Measurements from ENCODE around the gene ENPP1.

ENPP1 gene

DNA sequence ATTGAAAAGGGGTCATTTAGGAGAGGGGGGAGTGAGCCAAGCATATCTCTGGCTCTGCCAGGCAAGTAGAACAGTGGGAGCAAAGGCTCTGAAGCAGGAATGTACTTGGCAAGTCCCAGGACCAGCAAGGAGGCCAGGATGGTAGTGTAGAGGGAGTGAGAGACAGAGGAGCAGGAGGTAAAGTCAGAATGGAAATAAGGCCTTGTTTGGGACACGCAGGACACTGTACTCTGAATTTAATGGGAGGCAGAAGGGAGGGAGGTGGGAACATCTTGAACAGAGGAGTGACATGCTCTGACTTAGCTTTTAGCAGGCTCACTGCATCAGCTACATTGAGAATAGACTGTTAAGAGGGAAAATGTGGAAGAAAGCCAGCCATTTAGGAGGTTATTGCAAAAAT lies 37.0 kb upstream of the ENPP1 start:
- no peak overlapping the region for H3K4me3 ChIP-seq (replicated peaks; ENCODE audit: low read depth, low read length)
- DNase-seq (ENCODE audit: low read depth) = no peak
- TF ChIP-seq, protein P1, sequence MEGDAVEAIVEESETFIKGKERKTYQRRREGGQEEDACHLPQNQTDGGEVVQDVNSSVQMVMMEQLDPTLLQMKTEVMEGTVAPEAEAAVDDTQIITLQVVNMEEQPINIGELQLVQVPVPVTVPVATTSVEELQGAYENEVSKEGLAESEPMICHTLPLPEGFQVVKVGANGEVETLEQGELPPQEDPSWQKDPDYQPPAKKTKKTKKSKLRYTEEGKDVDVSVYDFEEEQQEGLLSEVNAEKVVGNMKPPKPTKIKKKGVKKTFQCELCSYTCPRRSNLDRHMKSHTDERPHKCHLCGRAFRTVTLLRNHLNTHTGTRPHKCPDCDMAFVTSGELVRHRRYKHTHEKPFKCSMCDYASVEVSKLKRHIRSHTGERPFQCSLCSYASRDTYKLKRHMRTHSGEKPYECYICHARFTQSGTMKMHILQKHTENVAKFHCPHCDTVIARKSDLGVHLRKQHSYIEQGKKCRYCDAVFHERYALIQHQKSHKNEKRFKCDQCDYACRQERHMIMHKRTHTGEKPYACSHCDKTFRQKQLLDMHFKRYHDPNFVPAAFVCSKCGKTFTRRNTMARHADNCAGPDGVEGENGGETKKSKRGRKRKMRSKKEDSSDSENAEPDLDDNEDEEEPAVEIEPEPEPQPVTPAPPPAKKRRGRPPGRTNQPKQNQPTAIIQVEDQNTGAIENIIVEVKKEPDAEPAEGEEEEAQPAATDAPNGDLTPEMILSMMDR (IDR thresholded peaks at IDR 0.05; ENCODE audit: low read length, missing control alignments) = no peak

DNA sequence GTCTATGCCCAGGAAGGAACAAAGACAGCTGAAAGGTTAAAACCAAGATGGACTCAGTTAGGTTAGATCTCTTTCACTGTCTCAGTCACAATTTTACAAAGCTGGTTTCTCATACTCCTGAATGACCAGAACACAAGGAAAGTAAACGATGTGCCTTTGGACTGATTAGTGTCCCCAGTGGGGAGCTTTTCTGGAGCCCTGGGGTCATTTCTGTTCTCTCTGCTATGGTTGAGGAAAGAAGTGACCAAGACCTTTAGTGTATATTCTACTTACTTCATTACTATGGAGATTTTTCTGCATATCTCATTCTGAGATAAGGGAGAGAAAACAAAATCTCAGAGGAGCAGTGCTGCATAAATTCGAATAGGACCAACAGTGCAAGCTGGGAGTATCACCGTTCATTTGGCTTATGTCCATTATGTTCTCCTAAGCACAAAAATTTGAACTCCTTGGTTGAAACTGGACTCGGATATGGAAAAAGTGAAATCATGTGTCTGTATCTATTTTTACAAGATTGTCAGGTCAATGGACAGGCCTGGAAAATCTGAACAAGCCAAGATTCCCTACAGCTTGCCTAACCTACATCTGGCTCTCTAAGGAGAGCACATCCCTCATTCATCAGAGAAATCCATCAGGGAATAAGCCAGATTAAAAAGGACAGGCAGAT lies 34.4 kb upstream of the ENPP1 start:
- DNase-seq (ENCODE audit: low read depth) = no peak
- TF ChIP-seq, protein P1 (IDR thresholded peaks at IDR 0.05; ENCODE audit: low read length, missing control alignments) = no peak

DNA sequence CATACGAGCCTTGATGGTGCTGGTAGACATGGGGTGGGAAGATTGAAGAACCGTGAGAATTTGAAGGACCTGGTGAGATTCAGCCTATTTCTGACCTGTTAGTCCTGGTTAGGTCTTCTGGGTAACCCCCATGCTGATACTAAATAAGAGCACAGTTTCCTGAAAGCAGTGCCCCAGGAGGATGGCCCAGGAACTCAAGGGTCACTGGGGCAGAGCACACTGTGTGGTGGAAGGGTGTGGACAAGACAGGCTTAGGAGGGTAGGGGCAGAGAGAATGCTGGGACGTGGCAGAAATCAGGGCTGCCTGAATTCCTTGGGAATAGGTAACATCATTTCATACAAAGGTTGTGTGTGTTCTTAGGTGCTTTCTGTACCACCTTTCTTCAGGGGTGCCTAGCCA lies 31.9 kb upstream of the ENPP1 start:
- no peak for DNase-seq (ENCODE audit: low read depth)
- H3K4me3 ChIP-seq (replicated peaks; ENCODE audit: low read depth, low read length) = no peak overlapping the region
- TF ChIP-seq, protein P1 (IDR thresholded peaks at IDR 0.05; ENCODE audit: low read length, missing control alignments) = no peak

More for the DNA sequence above, 34.4 kb upstream of the ENPP1 start:
- no peak overlapping the region for H3K4me3 ChIP-seq (replicated peaks; ENCODE audit: low read depth, low read length)

DNA sequence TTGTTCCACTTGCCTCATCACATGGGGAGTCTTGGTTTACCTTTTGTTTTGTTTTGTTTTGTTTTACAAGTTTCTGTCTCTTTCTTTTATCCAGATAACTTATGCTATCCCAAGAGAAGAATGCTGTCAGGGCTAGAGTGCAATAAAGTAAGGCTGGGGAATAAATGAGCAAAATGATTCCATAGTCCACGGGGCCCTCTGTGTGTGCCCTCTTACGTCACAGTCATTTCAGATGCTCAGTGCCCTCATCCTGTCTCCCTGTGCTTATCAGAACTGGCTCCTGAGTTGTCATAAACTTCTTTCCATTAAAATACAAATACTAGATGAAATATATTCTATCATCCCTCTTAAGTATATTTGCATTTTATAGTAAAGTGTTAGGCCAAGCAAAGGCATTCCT lies 30.8 kb upstream of the ENPP1 start:
- TF ChIP-seq, protein P1 (IDR thresholded peaks at IDR 0.05; ENCODE audit: low read length, missing control alignments) = no peak
- H3K4me3 ChIP-seq (replicated peaks; ENCODE audit: low read depth, low read length) = no peak overlapping the region
- DNase-seq (ENCODE audit: low read depth) = no peak

DNA sequence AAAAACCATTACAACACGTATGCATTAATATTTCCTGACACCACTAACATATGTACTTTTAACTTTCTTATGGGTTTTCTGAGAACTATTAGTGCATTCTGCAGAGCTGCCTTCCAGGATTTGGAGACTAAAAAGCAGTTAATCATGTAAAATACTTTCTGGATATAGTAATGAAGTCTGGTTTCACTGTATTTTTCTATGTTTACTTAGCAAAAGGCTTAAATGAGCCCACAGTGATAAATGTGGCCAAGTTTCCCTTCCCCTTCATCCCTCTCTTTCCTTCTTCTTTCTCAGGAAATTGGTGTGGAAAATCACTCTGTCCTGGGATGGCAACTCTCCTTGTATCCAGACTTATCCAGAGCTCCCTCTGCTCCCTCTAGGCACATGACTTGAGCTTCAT lies 29.7 kb upstream of the ENPP1 start:
- TF ChIP-seq, protein P1 (IDR thresholded peaks at IDR 0.05; ENCODE audit: low read length, missing control alignments) = no peak
- no peak overlapping the region for H3K4me3 ChIP-seq (replicated peaks; ENCODE audit: low read depth, low read length)
- DNase-seq (ENCODE audit: low read depth) = no peak

DNA sequence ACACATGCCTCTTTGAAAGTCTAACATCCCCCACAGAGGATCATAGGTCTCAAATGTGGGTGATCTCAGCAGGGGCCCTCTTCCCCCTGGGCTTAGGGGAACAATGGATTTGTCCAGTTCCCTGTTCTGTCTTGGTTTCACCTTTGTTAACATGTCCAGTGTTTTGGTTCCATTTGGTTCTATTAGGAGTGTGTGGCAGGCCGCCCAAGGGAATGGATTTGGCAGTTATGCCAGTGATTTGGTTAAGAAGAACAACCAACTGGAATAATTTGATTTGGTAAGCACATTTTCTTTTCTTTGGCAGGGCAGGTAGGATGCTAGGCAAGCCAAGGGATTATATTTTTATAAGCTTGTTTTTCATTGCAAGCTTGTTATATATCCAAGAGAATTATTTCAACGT lies 28.5 kb upstream of the ENPP1 start:
- no peak overlapping the region for H3K4me3 ChIP-seq (replicated peaks; ENCODE audit: low read depth, low read length)
- no peak for DNase-seq (ENCODE audit: low read depth)
- TF ChIP-seq, protein P1 (IDR thresholded peaks at IDR 0.05; ENCODE audit: low read length, missing control alignments) = no peak

DNA sequence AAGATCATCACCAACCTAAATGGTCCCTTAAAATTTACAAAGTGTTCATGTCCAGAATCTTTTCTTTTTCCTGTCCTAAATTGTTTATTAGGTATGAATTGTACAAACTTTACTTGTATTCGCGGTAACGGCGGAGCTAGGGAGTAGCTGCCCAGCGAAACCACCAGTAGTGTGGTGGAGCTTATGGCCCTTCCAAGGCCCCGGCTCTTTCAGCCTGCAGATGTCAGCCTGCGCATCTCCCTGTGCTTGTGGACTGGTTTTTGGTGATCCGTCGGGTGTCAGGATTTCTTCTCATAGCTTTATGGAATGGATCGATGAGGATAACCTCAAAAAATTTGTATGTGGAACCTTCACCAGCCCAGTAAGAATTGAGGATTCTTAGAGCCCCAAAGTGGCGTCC lies 27.2 kb upstream of the ENPP1 start:
- DNase-seq (ENCODE audit: low read depth) = no peak
- TF ChIP-seq, protein P1 (IDR thresholded peaks at IDR 0.05; ENCODE audit: low read length, missing control alignments) = no peak

More for the DNA sequence above, 27.2 kb upstream of the ENPP1 start:
- no peak overlapping the region for H3K4me3 ChIP-seq (replicated peaks; ENCODE audit: low read depth, low read length)

Measured in fibroblast of pulmonary artery (primary cell).